Measurements from ENCODE around the gene OPCML. TPM values are rescaled to one million over a fixed set of nuclear protein-coding genes. Genes with fewer than 3 reads are reported as not detected.

Gene OPCML
- polyA plus RNA-seq, 3 donors from 2014 or later: not detected

GRCh38 chr11:132886335-132886734 is 646.0 kb downstream of the OPCML start:
- H3K4me3 Mint-ChIP-seq: no peak overlapping the region
- H3K27ac Mint-ChIP-seq: no peak overlapping the region
- H3K9me3 Mint-ChIP-seq: peaks cover 0 to 10% (median 2%) of the 10 kb centered on the region in 6 donors
- H3K36me3 Mint-ChIP-seq: no peaks in the 10 kb centered on the region
- H3K27me3 Mint-ChIP-seq (ENCODE audit: low read depth in 3 of 3): peaks cover 0 to 3% (median 0%) of the 10 kb centered on the region in 3 donors
- H3K4me1 Mint-ChIP-seq: no peaks in the 10 kb centered on the region
- DNase-seq: no peak

- no peak overlapping the region for H3K27ac Mint-ChIP-seq
- DNase-seq: no peak
- H3K27me3 Mint-ChIP-seq (ENCODE audit: low read depth in 3 of 3): no peaks in the 10 kb centered on the region
- H3K4me3 Mint-ChIP-seq: no peak overlapping the region
- H3K4me1 Mint-ChIP-seq: no peaks in the 10 kb centered on the region
- H3K36me3 Mint-ChIP-seq: no peaks in the 10 kb centered on the region
- peaks cover 0 to 17% (median 2%) of the 10 kb centered on the region in 6 donors for H3K9me3 Mint-ChIP-seq
Measured at GRCh38 chr11:132883241-132883640, 649.1 kb downstream of the OPCML start.

GRCh38 chr11:132881622-132882021 is 650.7 kb downstream of the OPCML start:
- Mint-ChIP-seq H3K9me3 (peaks cover 0 to 14% (median 2%) of the 10 kb centered on the region in 6 donors), H3K27me3 (ENCODE audit: low read depth in 3 of 3) (no peaks in the 10 kb centered on the region), H3K4me3 (no peak overlapping the region), H3K27ac (no peak overlapping the region), H3K36me3 (no peaks in the 10 kb centered on the region), H3K4me1 (no peaks in the 10 kb centered on the region)
- DNase-seq: no peak

GRCh38 chr11:132878111-132878510 is 654.2 kb downstream of the OPCML start:
- Mint-ChIP-seq H3K27ac (no peak overlapping the region), H3K4me3 (no peak overlapping the region), H3K4me1 (no peaks in the 10 kb centered on the region), H3K36me3 (no peaks in the 10 kb centered on the region), H3K27me3 (ENCODE audit: low read depth in 3 of 3) (no peaks in the 10 kb centered on the region), H3K9me3 (peaks cover 0 to 23% (median 2%) of the 10 kb centered on the region in 6 donors)
- DNase-seq: no peak

- H3K36me3 Mint-ChIP-seq: no peaks in the 10 kb centered on the region
- H3K4me3 Mint-ChIP-seq: no peak overlapping the region
- H3K4me1 Mint-ChIP-seq: no peaks in the 10 kb centered on the region
- no peak for DNase-seq
- H3K27ac Mint-ChIP-seq: no peak overlapping the region
- peaks cover 2 to 22% (median 3%) of the 10 kb centered on the region in 6 donors for H3K9me3 Mint-ChIP-seq
- H3K27me3 Mint-ChIP-seq (ENCODE audit: low read depth in 3 of 3): no peaks in the 10 kb centered on the region
Measured at GRCh38 chr11:132876705-132877104, 655.6 kb downstream of the OPCML start.

GRCh38 chr11:132876239-132876638 is 656.1 kb downstream of the OPCML start:
- no peak overlapping the region for H3K4me3 Mint-ChIP-seq
- H3K4me1 Mint-ChIP-seq: no peaks in the 10 kb centered on the region
- no peak overlapping the region for H3K27ac Mint-ChIP-seq
- H3K36me3 Mint-ChIP-seq: no peaks in the 10 kb centered on the region
- DNase-seq: no peak
- peaks cover 2 to 22% (median 4%) of the 10 kb centered on the region in 6 donors for H3K9me3 Mint-ChIP-seq
- no peaks in the 10 kb centered on the region for H3K27me3 Mint-ChIP-seq (ENCODE audit: low read depth in 3 of 3)

- no peak overlapping the region for H3K27ac Mint-ChIP-seq
- H3K4me1 Mint-ChIP-seq: no peaks in the 10 kb centered on the region
- no peaks in the 10 kb centered on the region for H3K27me3 Mint-ChIP-seq (ENCODE audit: low read depth in 3 of 3)
- H3K4me3 Mint-ChIP-seq: no peak overlapping the region
- DNase-seq: no peak
- no peaks in the 10 kb centered on the region for H3K36me3 Mint-ChIP-seq
- peaks cover 2 to 18% (median 3%) of the 10 kb centered on the region in 6 donors for H3K9me3 Mint-ChIP-seq
Measured at GRCh38 chr11:132874638-132875037, 657.7 kb downstream of the OPCML start.

GRCh38 chr11:132873841-132874240 is 658.5 kb downstream of the OPCML start:
- H3K4me1 Mint-ChIP-seq: no peaks in the 10 kb centered on the region
- DNase-seq: no peak
- no peaks in the 10 kb centered on the region for H3K27me3 Mint-ChIP-seq (ENCODE audit: low read depth in 3 of 3)
- no peaks in the 10 kb centered on the region for H3K36me3 Mint-ChIP-seq
- peaks cover 0 to 14% (median 3%) of the 10 kb centered on the region in 6 donors for H3K9me3 Mint-ChIP-seq
- H3K27ac Mint-ChIP-seq: no peak overlapping the region
- no peak overlapping the region for H3K4me3 Mint-ChIP-seq

- Mint-ChIP-seq H3K4me1 (no peaks in the 10 kb centered on the region), H3K27ac (no peak overlapping the region), H3K27me3 (ENCODE audit: low read depth in 3 of 3) (no peaks in the 10 kb centered on the region), H3K4me3 (no peak overlapping the region), H3K36me3 (no peaks in the 10 kb centered on the region), H3K9me3 (peaks cover 0 to 14% (median 3%) of the 10 kb centered on the region in 6 donors)
- no peak for DNase-seq
Measured at GRCh38 chr11:132872211-132872610, 660.1 kb downstream of the OPCML start.

GRCh38 chr11:132866783-132867545 is 665.3 kb downstream of the OPCML start:
- H3K36me3 Mint-ChIP-seq: no peaks in the 10 kb centered on the region

GRCh38 chr11:132865623-132866022 is 666.7 kb downstream of the OPCML start:
- peaks cover 0 to 4% (median 2%) of the 10 kb centered on the region in 6 donors for H3K9me3 Mint-ChIP-seq
- no peaks in the 10 kb centered on the region for H3K36me3 Mint-ChIP-seq
- H3K4me3 Mint-ChIP-seq: no peak overlapping the region
- H3K27me3 Mint-ChIP-seq (ENCODE audit: low read depth in 3 of 3): peaks cover 0 to 2% (median 0%) of the 10 kb centered on the region in 3 donors
- no peaks in the 10 kb centered on the region for H3K4me1 Mint-ChIP-seq
- no peak overlapping the region for H3K27ac Mint-ChIP-seq
- DNase-seq: no peak

More at GRCh38 chr11:132866783-132867545, 665.3 kb downstream of the OPCML start:
- H3K9me3 Mint-ChIP-seq: peaks cover 0 to 5% (median 3%) of the 10 kb centered on the region in 6 donors
- no peak overlapping the region for H3K4me3 Mint-ChIP-seq
- H3K4me1 Mint-ChIP-seq: no peaks in the 10 kb centered on the region
- H3K27me3 Mint-ChIP-seq (ENCODE audit: low read depth in 3 of 3): peaks cover 0 to 2% (median 0%) of the 10 kb centered on the region in 3 donors
- DNase-seq: no peak
- H3K27ac Mint-ChIP-seq: no peak overlapping the region

- H3K27ac Mint-ChIP-seq: no peak overlapping the region
- H3K4me3 Mint-ChIP-seq: no peak overlapping the region
- H3K9me3 Mint-ChIP-seq: peaks cover 0 to 4% (median 2%) of the 10 kb centered on the region in 6 donors
- H3K36me3 Mint-ChIP-seq: no peaks in the 10 kb centered on the region
- no peaks in the 10 kb centered on the region for H3K4me1 Mint-ChIP-seq
- no peak for DNase-seq
- peaks cover 0 to 2% (median 0%) of the 10 kb centered on the region in 3 donors for H3K27me3 Mint-ChIP-seq (ENCODE audit: low read depth in 3 of 3)
Measured at GRCh38 chr11:132864811-132865576, 667.3 kb downstream of the OPCML start.

- Mint-ChIP-seq H3K4me3 (no peak overlapping the region), H3K36me3 (no peaks in the 10 kb centered on the region), H3K27me3 (ENCODE audit: low read depth in 3 of 3) (peaks cover 0 to 3% (median 2%) of the 10 kb centered on the region in 3 donors), H3K4me1 (no peaks in the 10 kb centered on the region), H3K9me3 (peaks cover 2 to 6% (median 3%) of the 10 kb centered on the region in 6 donors), H3K27ac (no peak overlapping the region)
- DNase-seq: no peak
Measured at GRCh38 chr11:132862933-132863332, 669.4 kb downstream of the OPCML start.

- Mint-ChIP-seq H3K36me3 (no peaks in the 10 kb centered on the region), H3K4me3 (no peak overlapping the region), H3K27ac (no peak overlapping the region), H3K4me1 (no peaks in the 10 kb centered on the region), H3K27me3 (ENCODE audit: low read depth in 3 of 3) (peaks cover 0 to 5% (median 3%) of the 10 kb centered on the region in 3 donors), H3K9me3 (peaks cover 2 to 7% (median 4%) of the 10 kb centered on the region in 6 donors)
- DNase-seq: no peak
Measured at GRCh38 chr11:132862137-132862536, 670.2 kb downstream of the OPCML start.

All from immature natural killer cell (primary cell).